ENCODE results near the gene ELAVL3.
"Not testable (repeated sequence)": the region's sequence is repeated elsewhere in the genome, so short reads cannot be mapped to it uniquely, and the experiment has no call there.

ELAVL3 gene

GRCh38 chr19:11408591-11408990 is 72.3 kb downstream of the ELAVL3 start:
- no peak for FAIRE-seq

GRCh38 chr19:11406703-11407236 is 74.1 kb downstream of the ELAVL3 start:
- not testable (repeated sequence) for DNase-seq (ENCODE audit: low spot score); FAIRE-seq

More at GRCh38 chr19:11408591-11408990, 72.3 kb downstream of the ELAVL3 start:
- DNase-seq (ENCODE audit: low spot score) = no peak

DNA sequence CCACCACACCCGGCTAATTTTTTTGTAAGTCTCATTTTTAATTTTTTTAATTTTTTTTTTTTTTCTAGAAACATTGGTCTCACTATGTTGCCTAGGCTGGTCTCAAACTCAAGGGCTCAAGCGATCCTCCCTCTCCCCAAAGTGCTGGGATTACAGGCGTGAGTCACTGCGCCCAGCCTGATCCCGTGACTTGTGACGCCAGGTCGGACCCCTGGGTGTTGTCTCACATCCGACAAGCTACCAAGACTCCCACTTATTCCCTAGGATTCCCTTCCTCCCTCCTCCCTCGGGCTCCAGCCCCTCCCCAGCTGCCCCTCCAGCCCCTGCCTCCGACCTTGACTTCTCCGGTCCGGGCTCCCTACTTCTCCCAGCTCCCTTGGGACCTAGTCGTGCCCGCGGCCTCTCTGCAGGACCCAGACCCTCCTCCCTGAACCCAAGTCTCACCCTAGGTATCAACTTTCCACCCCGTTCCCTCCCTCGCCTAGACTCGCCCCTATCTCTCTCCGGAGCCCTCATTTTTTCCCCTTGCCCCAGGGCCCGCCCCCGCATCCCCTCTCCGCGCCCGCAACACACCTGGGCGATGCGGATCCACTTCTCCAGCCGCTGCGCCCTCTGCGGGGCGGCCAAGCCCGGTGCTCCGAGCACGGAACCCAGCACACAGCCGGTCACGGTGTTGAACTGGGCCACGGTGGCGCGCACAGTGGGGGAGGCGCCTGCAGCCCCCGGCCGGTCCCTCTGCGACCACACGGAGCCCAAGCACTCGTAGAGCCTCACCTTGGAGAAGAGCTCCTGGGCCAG is 74.8 kb downstream of the ELAVL3 start:
- DNase-seq (ENCODE audit: low spot score) = no peak
- no peak for FAIRE-seq

- FAIRE-seq (no peak), DNase-seq (ENCODE audit: low spot score) (no peak)
Measured at GRCh38 chr19:11404588-11405222, 76.1 kb downstream of the ELAVL3 start.

DNA sequence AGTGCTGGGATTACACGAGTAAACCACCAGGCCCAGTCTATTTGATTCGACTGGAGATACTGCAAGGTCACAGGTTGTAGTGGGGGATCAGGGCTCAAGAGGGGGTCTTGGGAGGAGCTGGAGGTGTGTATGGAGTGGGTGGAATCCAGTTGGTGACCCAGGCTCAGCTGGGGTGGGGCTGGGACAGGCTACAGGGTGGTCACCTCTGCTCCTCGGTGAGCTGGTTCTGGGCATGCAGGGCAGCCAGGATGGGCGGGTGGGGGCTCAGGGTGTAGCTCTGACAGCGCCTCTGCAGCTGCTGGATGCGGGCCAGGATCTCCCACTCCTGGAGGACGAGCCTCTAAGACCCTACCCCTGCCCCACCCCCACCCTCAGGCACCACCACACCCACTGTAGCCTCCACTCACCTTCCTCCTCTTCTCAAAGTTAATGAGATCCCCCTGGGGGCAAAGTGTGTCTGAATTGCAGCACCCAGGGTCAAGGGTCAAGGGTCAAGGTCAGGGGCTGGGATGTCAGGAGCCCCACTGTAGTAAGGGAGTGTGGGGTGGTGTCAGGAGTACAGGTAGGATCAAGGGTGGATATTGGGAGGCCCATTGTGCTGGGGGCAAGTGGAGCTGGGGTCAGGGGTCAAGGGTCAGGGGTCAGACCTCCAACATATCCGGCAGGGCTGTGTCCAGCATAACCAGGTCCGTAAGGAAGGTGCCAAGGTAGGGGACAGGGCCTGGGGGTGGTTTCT is 78.9 kb downstream of the ELAVL3 start:
- FAIRE-seq (no peak), DNase-seq (ENCODE audit: low spot score) (no peak)
